A549 (cell line): ENCODE measurements around the gene MYMK. TPM values are rescaled to one million over a fixed set of nuclear protein-coding genes. Genes with fewer than 3 reads are reported as not detected.

Source experiments
- ATAC-seq, 2 experiments: fragments of 200-7000 bp in 1 of 2; fragments of >200 bp in 1 of 2; cut with Nextera tagmentation in 1 of 2; cut with Tn5 transposase in 1 of 2; 3 replicates each; pipeline versions ENCODE4 v1.8.0 to v1.9.1; 2018 to 2020; ENCODE audit warnings: mild to moderate bottlenecking in 1 of 2, moderate library complexity in 1 of 2
- CTCF ChIA-PET: fragments of 300-600 bp; sonication (Branson Sonifier 250); formaldehyde crosslinking; extraction: SDS; loops from one replicate; lab custom pipeline; 2021; ENCODE audit warnings: antibody characterized with exemption, inconsistent platforms; lab: Yijun Ruan, JAX
- POLR2A ChIA-PET: fragments of 350-600 bp; formaldehyde crosslinking; extraction: SDS; loops from one replicate; lab custom pipeline; 2021; ENCODE audit warnings: antibody characterized with exemption, inconsistent platforms; lab: Yijun Ruan, JAX
- DNase-seq, 2 experiments: peaks; one replicate each; pipeline versions ENCODE4 v3.0.0 to v3.0.0-alpha.2; 2011 to 2016; ENCODE audit warnings: low read depth in 1 of 2, low spot score in 1 of 2
- FAIRE-seq: peaks from 2 replicates; lab custom pipeline; 2011; peaks lifted over from hg19 to GRCh38; lab: Jason Lieb, UNC
- H3K27ac ChIP-seq, 2 experiments: fragments of >200 bp; sonication (Bioruptor Twin); formaldehyde crosslinking; 3 replicates each; pipeline ENCODE4 v1.5.1; 2016 to 2017
- H3K4me1 ChIP-seq: fragments of >200 bp; sonication (Bioruptor Twin); formaldehyde crosslinking; 3 replicates; pipeline ENCODE4 v1.6.1; 2016
- H3K4me2 ChIP-seq: fragments of >200 bp; sonication (Bioruptor Twin); formaldehyde crosslinking; 3 replicates; pipeline ENCODE4 v1.6.1; 2016
- H3K4me3 ChIP-seq: fragments of >200 bp; sonication (Bioruptor Twin); formaldehyde crosslinking; 3 replicates; pipeline ENCODE4 v1.5.1; 2016
- H3K9me3 ChIP-seq: fragments of >200 bp; sonication (Bioruptor Twin); formaldehyde crosslinking; 3 replicates; pipeline ENCODE4 v1.6.1; 2016
- BHLHE40 ChIP-seq: IDR thresholded peaks from 2 replicates; pipeline ENCODE4 v1.6.1; 2012; ENCODE audit warnings: low read depth, low read length, inconsistent platforms
- CHD2 ChIP-seq: fragments of 150-350 bp; IDR thresholded peaks from 2 replicates; pipeline ENCODE4 v1.6.1; 2014; ENCODE audit warnings: low read length; ENCODE audit not compliant: partially characterized antibody
- EHF ChIP-seq: fragments of 250-450 bp; sonication (Bioruptor Pico); IDR thresholded peaks from 2 replicates; pipeline ENCODE4 v1.5.0; 2020; ENCODE audit warnings: mild to moderate bottlenecking
- FOSL2 ChIP-seq, 2 experiments: fragments of 450-650 bp in 1 of 2; fragments of >200 bp in 1 of 2; sonication (Bioruptor Twin) in 1 of 2; formaldehyde crosslinking; IDR thresholded peaks; 2 replicates each; pipeline versions ENCODE4 v1.5.0 to v1.6.1; 2016 to 2020; ENCODE audit warnings: mild to moderate bottlenecking in 1 of 2, moderate library complexity in 1 of 2
- HDAC2 ChIP-seq: fragments of 200-600 bp; sonication (generic); IDR thresholded peaks from 2 replicates; pipeline ENCODE4 v1.6.1; 2016
- HEYL ChIP-seq: fragments of 250-450 bp; sonication (Bioruptor Pico); IDR thresholded peaks from 2 replicates; pipeline ENCODE4 v1.8.0; 2021; ENCODE audit warnings: mild to moderate bottlenecking, moderate library complexity
- HOXB5 ChIP-seq: fragments of 250-450 bp; sonication (Bioruptor Pico); IDR thresholded peaks from 2 replicates; pipeline ENCODE4 v1.5.0; 2020; ENCODE audit warnings: mild to moderate bottlenecking, moderate library complexity
- KDM5A ChIP-seq: fragments of 200-600 bp; sonication (generic); IDR thresholded peaks from 2 replicates; pipeline ENCODE4 v1.6.1; 2016; ENCODE audit warnings: antibody characterized with exemption, mild to moderate bottlenecking
- MAZ ChIP-seq: fragments of 150-350 bp; IDR thresholded peaks from 2 replicates; pipeline ENCODE4 v1.6.1; 2014; ENCODE audit warnings: antibody characterized with exemption, low read depth, low read length, borderline replicate concordance
- MYC ChIP-seq: IDR thresholded peaks from 2 replicates; pipeline ENCODE4 v1.6.1; 2012; ENCODE audit warnings: mild to moderate bottlenecking, inconsistent platforms, low read length, improper control_type of control experiment, borderline replicate concordance
- NPAS2 ChIP-seq: fragments of 250-450 bp; sonication (Bioruptor Pico); IDR thresholded peaks from 2 replicates; pipeline ENCODE4 v1.8.0; 2022; ENCODE audit warnings: mild to moderate bottlenecking, moderate library complexity, borderline replicate concordance
- ZC3H11A ChIP-seq: fragments of 450-650 bp; IDR thresholded peaks from 2 replicates; pipeline ENCODE4 v1.6.1; 2014; ENCODE audit warnings: antibody characterized with exemption, mild to moderate bottlenecking
- WGBS: methylation state at CpG from one replicate; pipeline ENCODE4 v1.1.6; 2017; ENCODE audit errors: missing lambda C conversion rate; 5-methylcytosine and 5-hydroxymethylcytosine counted together
- polyA plus RNA-seq, 4 experiments: library from polyadenylated mRNA; depleted of rRNA in 3 of 4; stranded (reverse); fragments of >200 nt; fragmentation: RNase III in 1 of 4; extraction: RNeasy Plus Mini Kit Qiagen cat#74134 plus additional on column Dnase treatment in 1 of 4; gene quantifications; 2 replicates in 3 of 4; 3 replicates in 1 of 4; pipeline ENCODE4 v1.2.3, GENCODE V29; 2011 to 2017
- TF ChIP-seq, protein P1 (sequence below): fragments of >200 bp; sonication (Bioruptor Twin); formaldehyde crosslinking; IDR thresholded peaks from 3 replicates; pipeline ENCODE4 v1.5.1; 2016
- TF ChIP-seq, protein P2 (sequence below): fragments of >200 bp; sonication (Bioruptor Twin); formaldehyde crosslinking; IDR thresholded peaks from 3 replicates; pipeline ENCODE4 v1.6.1; 2016
- TF ChIP-seq, protein P3 (sequence below): fragments of 250-450 bp; sonication (Bioruptor Pico); IDR thresholded peaks from 2 replicates; pipeline ENCODE4 v1.5.0; 2020; ENCODE audit warnings: low read depth, mild to moderate bottlenecking, moderate library complexity
- TF ChIP-seq, protein P4 (sequence below): fragments of 250-450 bp; sonication (Bioruptor Pico); IDR thresholded peaks from 2 replicates; pipeline ENCODE4 v1.5.0; 2021; ENCODE audit warnings: mild to moderate bottlenecking, moderate library complexity, borderline replicate concordance
- TF ChIP-seq, protein P5 (sequence below): IDR thresholded peaks from 2 replicates; pipeline ENCODE4 v1.6.1; 2012; ENCODE audit warnings: low read depth, borderline replicate concordance

The MYMK gene
- polyA plus RNA-seq, 2 of the 4 experiments (the other 2 are of a cell fraction), result not detected

DNA sequence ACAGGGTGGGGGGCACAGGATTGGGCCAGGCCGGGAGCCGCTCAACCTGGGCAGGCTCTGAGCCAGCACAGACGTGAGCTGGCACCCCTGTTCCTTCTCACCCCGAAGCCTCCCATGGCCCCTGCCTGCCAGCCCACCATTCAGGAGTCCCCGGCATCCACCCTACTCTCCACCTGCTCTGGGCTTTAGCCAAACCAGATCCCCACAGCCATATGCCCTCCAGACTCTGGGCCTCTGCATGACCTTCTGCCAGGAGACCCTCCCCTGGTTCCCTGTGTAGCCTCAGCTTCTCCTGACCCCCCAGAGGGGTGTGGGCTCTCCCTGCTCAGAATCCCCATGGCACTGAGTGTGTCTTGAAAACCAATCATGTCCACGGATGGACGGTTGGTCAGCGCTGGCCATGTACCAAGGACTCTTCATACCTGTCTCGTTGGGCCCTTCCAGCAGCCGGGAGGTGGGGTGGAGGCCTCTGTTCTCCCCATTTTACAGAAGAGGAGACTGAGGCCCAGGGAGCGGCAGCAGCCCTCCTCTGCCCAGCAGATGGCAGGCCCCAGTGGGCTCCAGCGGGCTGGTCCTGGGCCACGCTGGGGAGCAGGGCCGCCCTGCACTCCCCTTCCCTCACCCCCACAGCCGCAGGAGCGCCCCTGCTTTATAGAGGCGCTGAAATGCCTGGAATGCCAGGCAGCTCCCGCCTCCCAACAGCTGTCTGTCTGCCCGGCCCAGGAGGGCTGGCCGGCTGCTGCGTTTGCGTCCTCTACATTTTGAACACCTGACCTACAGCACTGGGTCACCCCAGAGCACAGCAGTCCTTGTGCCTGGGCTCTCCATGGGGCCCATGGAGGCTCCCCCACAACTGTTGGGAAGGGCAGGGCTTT, 3.5 kb upstream of the MYMK start:
- no peak overlapping the region for H3K27ac ChIP-seq
- WGBS, result 64% methylated on average over 13 of the region's 22 CpGs
- H3K4me1 ChIP-seq, result peaks cover 5% of the 10 kb centered on the region; the same call in 1 of the 3 replicates
- CTCF ChIA-PET, result interaction anchor here (1.2 to 8.7 kb wide), 2 partner anchors 12 to 198 kb away, joined by 3 to 72 read pairs; no protein-coding TSS in a partner anchor
- ATAC-seq (no peak), DNase-seq (no peak), FAIRE-seq (no peak)
- no peak overlapping the region for H3K4me2 ChIP-seq
- H3K9me3 ChIP-seq, result no peaks in the 10 kb centered on the region
- no peak overlapping the region for H3K4me3 ChIP-seq
- TF ChIP-seq MYC (no peak), HEYL (CRISPR knock-in tag) (no peak), HDAC2 (no peak), EHF (CRISPR knock-in tag) (no peak), MAZ (no peak), FOSL2 (IDR thresholded peaks at IDR 0.05) (no peak), FOSL2 (CRISPR knock-in tag; IDR thresholded peaks at IDR 0.05) (no peak), BHLHE40 (no peak), HOXB5 (CRISPR knock-in tag) (no peak), NPAS2 (CRISPR knock-in tag) (no peak)
- TF ChIP-seq, protein P1, sequence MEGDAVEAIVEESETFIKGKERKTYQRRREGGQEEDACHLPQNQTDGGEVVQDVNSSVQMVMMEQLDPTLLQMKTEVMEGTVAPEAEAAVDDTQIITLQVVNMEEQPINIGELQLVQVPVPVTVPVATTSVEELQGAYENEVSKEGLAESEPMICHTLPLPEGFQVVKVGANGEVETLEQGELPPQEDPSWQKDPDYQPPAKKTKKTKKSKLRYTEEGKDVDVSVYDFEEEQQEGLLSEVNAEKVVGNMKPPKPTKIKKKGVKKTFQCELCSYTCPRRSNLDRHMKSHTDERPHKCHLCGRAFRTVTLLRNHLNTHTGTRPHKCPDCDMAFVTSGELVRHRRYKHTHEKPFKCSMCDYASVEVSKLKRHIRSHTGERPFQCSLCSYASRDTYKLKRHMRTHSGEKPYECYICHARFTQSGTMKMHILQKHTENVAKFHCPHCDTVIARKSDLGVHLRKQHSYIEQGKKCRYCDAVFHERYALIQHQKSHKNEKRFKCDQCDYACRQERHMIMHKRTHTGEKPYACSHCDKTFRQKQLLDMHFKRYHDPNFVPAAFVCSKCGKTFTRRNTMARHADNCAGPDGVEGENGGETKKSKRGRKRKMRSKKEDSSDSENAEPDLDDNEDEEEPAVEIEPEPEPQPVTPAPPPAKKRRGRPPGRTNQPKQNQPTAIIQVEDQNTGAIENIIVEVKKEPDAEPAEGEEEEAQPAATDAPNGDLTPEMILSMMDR, result no peak
- TF ChIP-seq, protein P2, sequence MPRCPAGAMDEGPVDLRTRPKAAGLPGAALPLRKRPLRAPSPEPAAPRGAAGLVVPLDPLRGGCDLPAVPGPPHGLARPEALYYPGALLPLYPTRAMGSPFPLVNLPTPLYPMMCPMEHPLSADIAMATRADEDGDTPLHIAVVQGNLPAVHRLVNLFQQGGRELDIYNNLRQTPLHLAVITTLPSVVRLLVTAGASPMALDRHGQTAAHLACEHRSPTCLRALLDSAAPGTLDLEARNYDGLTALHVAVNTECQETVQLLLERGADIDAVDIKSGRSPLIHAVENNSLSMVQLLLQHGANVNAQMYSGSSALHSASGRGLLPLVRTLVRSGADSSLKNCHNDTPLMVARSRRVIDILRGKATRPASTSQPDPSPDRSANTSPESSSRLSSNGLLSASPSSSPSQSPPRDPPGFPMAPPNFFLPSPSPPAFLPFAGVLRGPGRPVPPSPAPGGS, result no peak
- TF ChIP-seq, protein P3, sequence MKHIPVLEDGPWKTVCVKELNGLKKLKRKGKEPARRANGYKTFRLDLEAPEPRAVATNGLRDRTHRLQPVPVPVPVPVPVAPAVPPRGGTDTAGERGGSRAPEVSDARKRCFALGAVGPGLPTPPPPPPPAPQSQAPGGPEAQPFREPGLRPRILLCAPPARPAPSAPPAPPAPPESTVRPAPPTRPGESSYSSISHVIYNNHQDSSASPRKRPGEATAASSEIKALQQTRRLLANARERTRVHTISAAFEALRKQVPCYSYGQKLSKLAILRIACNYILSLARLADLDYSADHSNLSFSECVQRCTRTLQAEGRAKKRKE (CRISPR knock-in tag), result no peak
- TF ChIP-seq, protein P4, sequence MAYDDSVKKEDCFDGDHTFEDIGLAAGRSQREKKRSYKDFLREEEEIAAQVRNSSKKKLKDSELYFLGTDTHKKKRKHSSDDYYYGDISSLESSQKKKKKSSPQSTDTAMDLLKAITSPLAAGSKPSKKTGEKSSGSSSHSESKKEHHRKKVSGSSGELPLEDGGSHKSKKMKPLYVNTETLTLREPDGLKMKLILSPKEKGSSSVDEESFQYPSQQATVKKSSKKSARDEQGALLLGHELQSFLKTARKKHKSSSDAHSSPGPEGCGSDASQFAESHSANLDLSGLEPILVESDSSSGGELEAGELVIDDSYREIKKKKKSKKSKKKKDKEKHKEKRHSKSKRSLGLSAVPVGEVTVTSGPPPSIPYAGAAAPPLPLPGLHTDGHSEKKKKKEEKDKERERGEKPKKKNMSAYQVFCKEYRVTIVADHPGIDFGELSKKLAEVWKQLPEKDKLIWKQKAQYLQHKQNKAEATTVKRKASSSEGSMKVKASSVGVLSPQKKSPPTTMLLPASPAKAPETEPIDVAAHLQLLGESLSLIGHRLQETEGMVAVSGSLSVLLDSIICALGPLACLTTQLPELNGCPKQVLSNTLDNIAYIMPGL, result no peak
- POLR2A ChIA-PET, result no interaction called here

DNA sequence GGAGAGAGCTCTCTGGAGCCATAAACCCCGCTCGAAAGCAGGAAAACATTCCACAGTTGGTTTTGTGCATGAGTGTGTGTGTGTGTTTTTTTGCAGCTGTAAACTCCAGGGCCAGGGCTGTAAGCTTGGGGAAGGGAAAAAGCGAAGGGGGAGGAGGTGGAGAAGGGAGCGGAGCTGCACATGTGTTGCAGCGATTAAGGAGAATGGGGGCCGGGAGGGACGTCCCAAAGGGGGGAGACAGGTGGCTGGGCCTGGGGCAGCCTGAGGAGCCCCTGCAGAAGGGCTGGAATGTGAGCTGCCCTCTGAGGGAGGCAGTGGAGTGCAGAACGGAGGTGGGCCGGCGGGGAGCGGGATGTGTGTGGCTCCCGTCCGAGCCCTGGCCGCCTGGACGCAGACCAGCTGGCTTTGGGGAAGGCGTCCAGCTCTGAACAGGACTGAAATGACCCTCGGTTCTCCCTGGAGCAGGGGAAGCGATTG, 2.7 kb upstream of the MYMK start:
- H3K4me2 ChIP-seq, result no peak overlapping the region
- ChIA-PET CTCF (interaction anchor here (8.7 kb wide), 1 partner anchor 199 kb away, joined by 72 read pairs; no protein-coding TSS in a partner anchor), POLR2A (no interaction called here)
- no peaks in the 10 kb centered on the region for H3K9me3 ChIP-seq
- TF ChIP-seq, protein P5, sequence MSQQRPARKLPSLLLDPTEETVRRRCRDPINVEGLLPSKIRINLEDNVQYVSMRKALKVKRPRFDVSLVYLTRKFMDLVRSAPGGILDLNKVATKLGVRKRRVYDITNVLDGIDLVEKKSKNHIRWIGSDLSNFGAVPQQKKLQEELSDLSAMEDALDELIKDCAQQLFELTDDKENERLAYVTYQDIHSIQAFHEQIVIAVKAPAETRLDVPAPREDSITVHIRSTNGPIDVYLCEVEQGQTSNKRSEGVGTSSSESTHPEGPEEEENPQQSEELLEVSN, result no peak
- no peak for TF ChIP-seq KDM5A
- TF ChIP-seq CHD2, result no peak
- TF ChIP-seq ZC3H11A, result no peak
- DNase-seq, result no peak
- no peak for FAIRE-seq
- no peak overlapping the region for H3K4me3 ChIP-seq
- no peak overlapping the region for H3K27ac ChIP-seq
- ATAC-seq, result no peak
- 79% methylated on average over 15 of the region's 18 CpGs for WGBS
- H3K4me1 ChIP-seq, result peaks cover 5% of the 10 kb centered on the region; the same call in 1 of the 3 replicates
